Colon (tissue), 2 donors: Measurements from ENCODE around the gene PPIE.
"Not testable (repeated sequence)": the region's sequence is repeated elsewhere in the genome, so short reads cannot be mapped to it uniquely, and the experiment has no call there.

Experiments used
- FAIRE-seq: peaks from 2 replicates; lab custom pipeline; 2012; peaks lifted over from hg19 to GRCh38; lab: Jason Lieb, UNC
- donor health status: control.
- donor health status: control.

Gene PPIE

DNA sequence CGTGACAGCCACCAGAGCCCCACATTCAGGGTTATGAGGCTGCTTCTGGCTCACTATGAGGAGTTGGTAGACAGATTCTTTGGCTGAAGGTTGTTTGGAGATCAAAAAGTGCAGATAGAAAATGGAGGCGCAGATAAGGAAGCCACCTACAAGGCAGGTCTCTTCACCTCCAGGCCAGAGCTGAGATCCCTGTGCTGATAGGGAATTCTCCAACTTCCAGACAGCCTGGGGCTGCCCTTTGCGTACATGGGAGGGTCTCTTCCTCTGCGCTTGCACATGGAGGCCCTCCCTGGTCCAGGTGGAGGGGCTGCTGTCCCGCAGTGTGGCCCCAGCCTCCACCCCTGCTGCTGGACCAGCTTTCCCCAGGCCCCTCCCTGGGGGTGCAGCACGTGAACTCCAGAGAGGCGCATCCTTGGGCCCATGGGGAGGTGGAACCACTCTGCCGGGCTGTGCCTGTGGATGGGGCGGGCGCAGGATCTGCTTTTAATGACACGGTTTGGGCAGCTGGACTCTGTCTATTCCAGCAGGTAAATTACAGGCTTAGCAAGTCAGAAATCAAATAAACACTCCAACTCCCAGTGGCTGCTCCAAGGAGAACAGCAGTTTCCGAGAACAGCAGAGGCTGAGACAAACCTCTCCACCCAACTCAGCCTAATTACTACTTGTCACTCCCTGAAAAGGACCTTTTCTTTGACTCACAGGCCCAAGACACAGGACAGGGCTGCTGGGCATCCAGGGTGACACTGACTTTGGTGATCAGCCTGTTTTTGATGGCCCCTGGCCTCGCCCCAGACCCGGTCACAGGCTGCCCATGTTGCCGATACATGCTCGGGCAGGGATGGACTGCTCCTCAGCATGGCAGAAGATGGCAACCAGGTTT lies 20.1 kb downstream of the PPIE start:
- FAIRE-seq = no peak

DNA sequence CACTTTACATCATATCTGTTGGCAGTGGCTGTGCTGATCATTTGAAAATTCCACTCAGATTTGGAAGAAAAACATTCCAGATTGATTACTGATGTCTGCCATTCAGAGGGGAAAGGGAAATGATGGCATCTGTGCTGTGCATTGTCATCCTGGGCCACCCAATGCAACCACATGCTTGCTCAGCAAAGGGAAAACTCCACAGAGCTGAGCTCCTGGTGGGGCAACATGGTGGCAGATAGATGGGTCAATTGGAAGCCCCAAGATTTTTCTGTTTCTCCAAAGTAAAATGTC lies 20.7 kb downstream of the PPIE start:
- no peak for FAIRE-seq

DNA sequence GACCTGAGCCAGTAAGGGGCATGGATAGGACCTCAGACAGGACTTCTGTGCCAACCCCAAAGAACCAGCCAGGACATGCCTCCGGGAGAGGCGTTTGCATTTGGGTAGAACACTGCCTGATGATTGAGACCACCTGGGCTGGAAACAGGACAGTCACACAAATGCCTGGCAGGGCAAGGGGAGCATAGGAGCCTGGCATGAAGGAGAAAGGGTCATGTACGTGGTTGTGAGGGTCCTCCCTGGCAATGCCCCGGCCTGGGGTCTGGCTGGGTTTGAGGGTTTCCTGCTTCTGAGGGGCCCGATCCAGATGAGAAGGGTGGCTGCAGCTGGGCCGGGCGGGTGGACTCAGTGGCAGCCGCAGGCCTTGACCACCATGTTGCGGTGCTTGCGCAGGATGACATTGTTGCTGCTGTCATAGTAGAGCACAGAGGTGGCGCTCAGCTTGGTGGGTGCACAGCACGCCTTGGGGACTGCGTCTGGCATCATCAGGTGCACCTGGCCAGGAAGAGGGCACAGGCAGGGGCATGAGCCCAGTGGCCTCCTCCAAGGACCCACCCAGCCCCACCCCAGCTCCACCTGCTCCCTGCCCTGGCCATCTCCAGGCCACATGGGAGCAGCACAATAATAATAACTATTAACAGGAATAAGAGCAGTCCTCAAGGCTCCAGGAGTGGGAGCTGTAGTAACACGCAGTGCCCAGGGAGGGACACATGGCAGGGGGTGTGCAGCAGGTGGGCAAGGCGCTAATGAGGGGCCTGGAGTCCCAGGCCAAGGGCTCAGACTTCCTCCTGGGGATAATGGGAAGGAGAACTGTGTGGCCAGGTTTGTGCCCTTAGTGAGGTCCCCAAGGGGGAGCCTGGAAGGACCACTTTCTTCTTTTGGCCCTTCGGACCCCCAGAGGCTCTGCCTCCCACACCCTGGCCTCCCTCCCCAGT lies 21.7 kb downstream of the PPIE start:
- no peak for FAIRE-seq

DNA sequence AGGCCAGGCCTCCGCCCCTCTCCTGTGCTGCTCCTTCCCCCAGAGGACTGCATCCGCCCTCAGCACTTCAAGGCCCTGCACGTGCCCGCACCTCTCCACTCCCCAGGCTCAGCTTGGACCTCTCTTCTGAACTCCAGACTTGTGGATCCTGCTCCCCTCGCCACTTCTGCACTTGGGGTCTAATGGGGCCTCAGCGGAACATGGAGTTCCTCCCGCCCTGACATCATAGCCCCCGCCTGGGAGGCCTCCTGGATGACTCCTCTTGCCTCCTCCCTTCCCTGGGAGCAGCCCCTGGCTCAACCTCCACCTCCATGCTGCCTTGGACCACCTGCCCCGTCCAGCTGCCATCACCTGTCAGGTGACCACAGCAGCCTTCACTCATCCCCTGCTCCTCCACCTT lies 22.3 kb downstream of the PPIE start:
- FAIRE-seq = no peak

DNA sequence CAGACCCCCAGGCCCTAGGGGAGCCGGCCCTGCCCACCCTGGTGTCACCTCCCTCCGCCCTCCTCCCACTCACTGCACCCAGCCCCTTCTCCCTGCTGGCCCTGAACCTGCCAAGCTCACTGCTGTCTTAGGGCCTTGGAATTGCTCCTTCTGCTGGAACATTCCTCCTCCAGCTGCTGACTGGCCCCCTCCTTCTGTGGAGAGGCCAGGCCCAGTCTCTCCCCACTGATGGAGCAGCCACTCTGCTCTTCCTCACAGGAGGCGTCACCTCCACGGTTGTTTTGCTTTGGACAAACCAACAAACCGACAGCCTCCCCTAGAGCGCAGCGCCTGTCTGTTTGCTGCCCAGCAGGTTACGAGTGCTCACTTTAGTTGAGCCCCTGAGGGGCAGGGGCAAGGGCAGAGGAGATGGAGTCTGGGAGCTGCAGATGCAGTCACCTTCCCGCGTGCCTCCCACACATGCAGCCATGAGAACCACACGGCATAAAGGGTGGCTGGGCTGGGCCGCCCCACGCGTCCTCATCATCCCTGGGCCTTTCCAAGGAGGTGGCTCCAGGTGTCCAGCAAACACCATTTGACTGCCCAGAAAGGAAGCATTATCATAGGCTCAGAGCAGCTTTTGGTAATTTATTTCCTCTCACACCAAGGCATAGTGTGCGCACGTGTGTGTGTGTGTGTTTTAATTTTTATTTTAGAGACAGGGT lies 23.0 kb downstream of the PPIE start:
- no peak for FAIRE-seq

DNA sequence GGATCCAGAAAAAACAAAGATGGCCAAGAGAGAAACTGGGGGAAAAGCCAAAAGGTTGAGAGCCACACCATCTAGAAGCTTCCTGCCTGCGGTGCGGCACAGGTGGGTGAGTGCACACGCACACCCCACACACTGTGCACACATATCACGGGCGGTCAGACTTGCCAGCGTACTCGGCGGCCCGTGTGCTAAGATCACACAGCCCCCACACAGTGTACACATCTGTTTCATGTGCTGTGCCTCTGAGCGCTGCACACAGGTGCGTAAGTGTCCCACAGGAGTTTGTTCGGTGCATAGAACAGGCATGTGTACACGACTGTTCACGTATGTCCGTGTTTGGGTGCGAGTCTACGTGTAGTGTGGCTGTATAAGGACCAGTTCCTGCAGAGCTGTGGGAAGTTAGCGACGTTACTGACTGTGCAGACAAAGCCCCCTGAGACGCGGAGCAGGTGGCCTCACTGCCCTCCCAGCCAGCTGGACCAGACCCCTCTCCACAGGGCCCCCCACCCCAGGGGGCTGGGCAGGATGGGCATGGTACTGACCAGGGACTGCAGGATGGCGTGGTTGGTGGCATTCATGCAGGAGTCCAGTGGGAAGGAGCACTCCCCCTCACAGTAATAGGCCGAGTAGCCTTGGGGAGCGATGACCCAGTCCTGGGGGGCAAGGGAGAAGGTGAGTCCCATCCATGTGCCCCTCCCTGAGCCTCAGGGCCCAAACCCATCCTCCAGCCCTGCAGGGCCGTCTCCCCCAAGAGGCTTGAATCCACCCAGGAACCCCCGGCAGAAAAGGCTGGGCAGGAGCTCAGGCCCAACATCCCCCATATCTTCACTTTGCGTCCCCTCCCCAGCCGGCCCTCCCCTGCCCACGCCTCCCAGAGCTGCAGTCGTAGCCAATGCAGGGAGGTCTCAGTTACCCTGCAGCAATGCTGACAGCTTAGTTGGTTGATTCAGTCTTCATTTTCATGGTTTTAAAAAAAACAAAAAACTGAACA lies 24.2 kb downstream of the PPIE start:
- FAIRE-seq = no peak

GRCh38 chr1:39763619-39764374 lies 25.1 kb downstream of the PPIE start:
- FAIRE-seq = not testable (repeated sequence)

GRCh38 chr1:39764512-39764911 lies 25.8 kb downstream of the PPIE start:
- FAIRE-seq = not testable (repeated sequence)

GRCh38 chr1:39766466-39766865 lies 27.8 kb downstream of the PPIE start:
- not testable (repeated sequence) for FAIRE-seq

DNA sequence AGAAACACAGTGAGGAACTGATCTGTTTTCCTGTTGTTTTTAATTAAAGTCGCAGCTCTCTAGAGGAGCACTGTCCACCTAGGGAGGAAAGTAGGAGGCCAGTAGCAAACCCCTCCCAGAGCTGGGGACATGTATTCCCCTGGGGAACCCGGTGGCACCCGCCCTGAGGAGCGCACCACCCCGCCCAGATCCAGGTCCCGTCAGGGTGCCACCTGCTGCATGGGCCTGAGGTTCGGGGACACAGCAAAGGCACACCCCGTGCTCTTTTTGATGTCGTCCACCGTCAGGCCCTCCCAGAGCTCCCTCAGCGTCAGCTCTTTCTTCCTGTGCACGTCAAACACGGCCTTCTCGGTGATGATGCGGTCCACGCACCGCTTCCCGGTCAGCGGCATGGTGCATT lies 30.8 kb downstream of the PPIE start:
- FAIRE-seq = not testable (repeated sequence)

GRCh38 chr1:39770100-39771021 lies 31.7 kb downstream of the PPIE start:
- not testable (repeated sequence) for FAIRE-seq

- FAIRE-seq = not testable (repeated sequence)
Measured at GRCh38 chr1:39771022-39771532, 32.4 kb downstream of the PPIE start, which contains the start of gene OXCT2. Gene OXCT2, minus strand, starts transcription at chr1:39771348. Its CDS starts 93 bp downstream, at chr1:39771255.

- FAIRE-seq = not testable (repeated sequence)
Measured at GRCh38 chr1:39773369-39773979, 34.8 kb downstream of the PPIE start.

- not testable (repeated sequence) for FAIRE-seq
Measured at GRCh38 chr1:39775141-39775540, 36.5 kb downstream of the PPIE start.

- not testable (repeated sequence) for FAIRE-seq
Measured at GRCh38 chr1:39775676-39776399, 37.2 kb downstream of the PPIE start.

- no peak for FAIRE-seq
Measured at GRCh38 chr1:39776400-39776713, 37.7 kb downstream of the PPIE start.

DNA sequence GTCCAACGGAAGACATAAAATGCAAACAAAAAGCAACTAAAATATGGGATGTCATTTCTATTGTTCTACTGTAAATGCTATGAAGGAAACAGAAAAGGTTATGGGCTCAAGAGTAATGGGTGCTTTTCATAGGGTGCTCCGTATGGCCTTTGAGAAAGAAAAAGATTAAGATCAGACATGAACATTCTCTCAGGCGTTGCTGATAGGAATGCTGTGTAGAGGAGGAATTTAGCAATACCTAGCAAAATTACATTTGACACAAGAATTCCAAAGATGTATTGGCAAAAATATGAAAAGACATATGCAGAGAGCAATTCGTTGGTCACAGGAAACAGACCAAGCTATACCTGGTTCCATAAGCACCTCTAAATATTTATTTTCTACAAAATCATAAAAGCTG lies 38.2 kb downstream of the PPIE start:
- FAIRE-seq = no peak

GRCh38 chr1:39777306-39777705 lies 38.6 kb downstream of the PPIE start:
- FAIRE-seq = no peak
